ENCODE data around the gene PIM3.

Gene PIM3

DNA sequence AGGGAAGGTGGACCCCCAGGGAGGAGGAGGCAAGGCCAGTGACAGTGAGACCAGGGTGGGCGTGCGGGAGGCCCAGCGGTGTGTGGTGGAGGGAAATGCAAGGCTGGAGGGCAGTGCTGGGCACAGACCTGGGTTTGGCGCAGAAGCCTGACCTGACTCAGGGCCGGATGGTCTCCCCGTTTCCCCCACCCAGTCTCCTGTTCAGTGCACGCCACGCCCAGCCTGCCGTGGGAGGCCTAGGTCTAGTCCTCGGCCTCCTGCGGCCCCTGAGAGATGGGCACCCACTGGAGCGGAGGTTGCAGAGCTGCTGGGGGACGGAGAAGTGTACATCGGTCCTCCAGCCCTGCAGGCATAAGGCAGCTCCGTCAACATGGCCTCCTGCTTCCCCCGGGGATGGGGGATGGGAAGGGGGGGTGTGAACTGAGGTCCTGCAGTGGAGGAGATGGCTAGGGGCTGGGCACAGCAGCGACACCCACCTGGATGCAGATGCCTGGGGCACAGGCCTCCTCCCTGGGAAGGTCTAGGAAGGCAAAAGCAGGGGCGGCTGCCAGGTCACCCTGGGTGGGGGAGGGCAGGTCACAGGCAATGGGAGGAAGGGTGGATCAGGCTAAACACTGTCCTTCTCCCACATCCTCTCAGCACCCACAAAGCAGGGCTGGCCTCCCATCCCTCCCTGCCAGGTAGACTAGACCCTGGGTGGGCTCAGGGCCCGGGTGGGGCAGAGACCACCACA is 36.1 kb downstream of the PIM3 start:
- TF ChIP-seq, protein P1, sequence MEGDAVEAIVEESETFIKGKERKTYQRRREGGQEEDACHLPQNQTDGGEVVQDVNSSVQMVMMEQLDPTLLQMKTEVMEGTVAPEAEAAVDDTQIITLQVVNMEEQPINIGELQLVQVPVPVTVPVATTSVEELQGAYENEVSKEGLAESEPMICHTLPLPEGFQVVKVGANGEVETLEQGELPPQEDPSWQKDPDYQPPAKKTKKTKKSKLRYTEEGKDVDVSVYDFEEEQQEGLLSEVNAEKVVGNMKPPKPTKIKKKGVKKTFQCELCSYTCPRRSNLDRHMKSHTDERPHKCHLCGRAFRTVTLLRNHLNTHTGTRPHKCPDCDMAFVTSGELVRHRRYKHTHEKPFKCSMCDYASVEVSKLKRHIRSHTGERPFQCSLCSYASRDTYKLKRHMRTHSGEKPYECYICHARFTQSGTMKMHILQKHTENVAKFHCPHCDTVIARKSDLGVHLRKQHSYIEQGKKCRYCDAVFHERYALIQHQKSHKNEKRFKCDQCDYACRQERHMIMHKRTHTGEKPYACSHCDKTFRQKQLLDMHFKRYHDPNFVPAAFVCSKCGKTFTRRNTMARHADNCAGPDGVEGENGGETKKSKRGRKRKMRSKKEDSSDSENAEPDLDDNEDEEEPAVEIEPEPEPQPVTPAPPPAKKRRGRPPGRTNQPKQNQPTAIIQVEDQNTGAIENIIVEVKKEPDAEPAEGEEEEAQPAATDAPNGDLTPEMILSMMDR (IDR thresholded peaks at IDR 0.05) = no peak

DNA sequence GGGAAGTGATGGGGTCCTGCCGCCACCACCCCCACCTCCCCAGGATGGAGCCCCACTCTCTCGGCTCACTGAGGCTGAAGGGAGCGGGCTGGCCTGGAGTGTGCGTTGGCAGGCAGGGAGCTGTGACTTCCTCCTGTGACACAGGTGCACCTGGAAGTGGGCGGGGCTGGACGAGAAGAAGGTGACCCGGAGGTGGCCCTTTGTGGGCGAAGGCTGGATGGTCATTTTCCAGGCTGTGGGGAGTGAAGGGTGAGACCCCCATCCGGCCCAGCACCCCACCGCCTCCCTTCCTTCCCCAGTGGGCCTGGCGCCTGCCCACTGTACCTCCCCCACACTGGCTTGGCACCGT is 36.7 kb downstream of the PIM3 start:
- TF ChIP-seq, protein P1 (IDR thresholded peaks at IDR 0.05) = no peak

DNA sequence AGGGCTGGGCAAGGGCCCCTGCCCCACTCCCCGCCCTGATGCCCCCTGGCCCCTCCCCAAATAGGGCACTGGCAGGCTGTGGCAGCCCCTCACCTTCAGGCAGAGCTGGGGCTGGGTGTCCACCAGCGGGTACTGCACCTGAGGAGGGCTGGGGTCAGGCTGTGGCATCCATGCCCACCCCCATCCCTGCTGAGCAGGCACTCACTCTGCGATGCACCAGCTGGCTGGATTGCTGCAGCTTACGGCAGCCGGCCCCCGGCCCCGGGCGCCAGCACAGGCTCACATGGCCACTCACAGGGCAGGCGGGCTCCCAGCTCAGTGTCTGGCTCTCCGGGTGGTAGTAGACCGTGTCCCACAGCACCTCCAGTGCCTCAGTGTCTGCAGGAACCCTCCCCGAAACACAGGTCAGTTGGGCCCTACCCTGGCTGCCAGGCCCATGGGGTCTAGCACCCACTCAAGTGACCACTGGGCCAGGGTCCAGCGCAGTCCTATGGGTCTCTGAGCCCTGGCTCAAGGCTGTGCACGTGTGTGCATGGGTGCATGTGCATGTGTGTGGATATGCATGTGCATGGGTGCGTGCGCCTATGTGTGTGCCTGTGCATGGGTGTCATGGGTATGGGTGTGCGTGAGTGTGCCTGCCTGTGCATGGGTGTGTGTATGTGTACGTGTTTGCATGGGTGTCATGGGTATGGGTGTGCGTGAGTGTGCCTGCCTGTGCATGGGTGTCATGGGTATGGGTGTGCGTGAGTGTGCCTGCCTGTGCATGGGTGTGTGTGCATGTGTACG is 37.6 kb downstream of the PIM3 start:
- TF ChIP-seq, protein P1 (IDR thresholded peaks at IDR 0.05) = no peak

DNA sequence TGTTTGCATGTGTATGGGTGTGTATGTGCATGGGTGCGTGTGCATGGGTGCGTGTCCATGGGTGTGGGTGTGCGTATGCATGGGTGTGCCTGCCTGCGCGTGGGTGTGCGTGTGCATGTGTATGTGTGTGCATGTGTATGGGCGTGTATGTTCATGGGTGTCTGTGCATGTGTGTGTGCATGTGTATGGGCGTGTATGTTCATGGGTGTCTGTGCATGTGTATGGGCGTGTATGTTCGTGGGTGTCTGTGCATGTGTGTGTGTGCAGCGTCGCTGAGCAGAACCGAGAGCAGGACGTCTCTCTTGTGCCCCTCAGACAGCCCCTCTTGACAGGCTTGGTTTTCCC is 38.1 kb downstream of the PIM3 start:
- TF ChIP-seq, protein P1 (IDR thresholded peaks at IDR 0.05) = no peak

DNA sequence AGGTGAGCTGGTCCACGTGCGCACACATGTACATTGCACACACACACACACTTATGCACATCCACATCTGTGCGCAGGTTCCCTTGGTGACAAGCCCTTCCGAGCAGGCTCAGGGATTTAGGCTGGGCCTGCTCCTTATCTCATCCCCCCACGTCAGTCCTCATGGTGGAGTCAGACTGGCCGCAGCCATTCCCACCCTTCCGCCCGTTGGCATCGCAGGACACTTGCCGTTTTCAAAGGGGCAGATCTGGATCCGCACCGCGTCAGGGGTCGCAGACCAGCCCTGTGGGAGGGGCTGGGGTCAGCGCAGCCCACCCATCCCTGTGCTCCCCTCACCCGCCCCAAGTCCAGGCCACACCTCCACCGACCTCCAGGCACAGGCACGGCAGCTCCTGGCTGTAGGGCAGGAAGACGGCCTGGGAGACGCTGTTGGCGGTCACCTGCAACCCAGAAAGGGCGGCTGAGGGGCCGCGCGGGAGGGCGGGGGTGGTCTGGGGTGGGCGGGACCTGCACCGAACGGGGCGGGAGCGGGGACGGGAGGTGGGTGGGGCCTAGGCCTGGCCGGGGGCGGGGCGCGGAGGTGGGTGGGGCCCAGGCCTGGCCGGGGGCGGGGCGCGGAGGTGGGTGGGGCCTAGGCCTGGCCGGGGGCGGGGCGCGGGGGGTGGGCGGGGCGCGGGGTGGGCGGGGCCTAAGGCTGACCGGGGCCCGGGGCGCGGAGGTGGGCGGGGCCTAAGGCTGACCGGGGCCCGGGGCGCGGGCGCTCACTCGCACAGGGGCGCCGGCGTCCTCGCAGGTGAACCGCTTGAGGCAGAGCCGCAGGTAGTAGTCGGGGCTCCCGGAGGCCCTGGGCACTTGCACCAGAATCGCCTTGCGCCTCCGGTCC is 38.7 kb downstream of the PIM3 start:
- TF ChIP-seq, protein P1 (IDR thresholded peaks at IDR 0.05) = no peak

DNA sequence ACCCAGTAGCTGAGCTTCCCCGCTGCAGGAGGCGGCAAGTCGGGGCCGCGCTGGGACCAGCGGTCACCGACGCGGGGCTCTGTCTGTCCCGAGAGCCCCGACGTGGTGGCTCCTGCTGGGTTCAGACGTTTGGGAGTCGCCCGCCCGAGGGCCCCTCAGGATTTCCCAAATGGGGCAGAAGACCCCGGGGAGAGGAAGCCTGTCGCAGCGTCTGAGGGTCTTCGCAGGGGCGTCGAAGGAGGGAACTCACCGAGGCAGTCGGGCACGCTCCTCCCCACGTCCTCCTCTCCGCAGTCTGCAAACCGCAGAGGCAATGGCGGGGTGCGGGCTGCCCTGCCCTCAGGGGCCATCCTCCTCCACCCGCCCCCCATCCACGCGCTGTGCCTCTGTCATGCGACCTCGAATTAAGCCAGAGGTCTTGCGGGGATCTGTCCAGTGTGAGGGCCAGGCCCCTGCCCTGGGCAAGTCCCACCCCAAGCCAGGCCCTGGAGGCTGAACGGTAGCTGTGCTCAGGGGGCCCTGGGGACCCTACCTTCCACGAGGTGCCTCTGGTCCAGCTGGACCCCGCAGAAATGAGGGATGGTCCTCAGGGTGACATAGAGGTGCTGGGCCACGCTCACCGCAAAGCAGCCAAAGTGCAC is 39.5 kb downstream of the PIM3 start:
- TF ChIP-seq, protein P1 (IDR thresholded peaks at IDR 0.05) = no peak

Data from LNCAP (cell line).